KMS-11 (cell line): ENCODE results near the gene SLC28A3.

ENCODE experiments used
- H2AFZ ChIP-seq: fragments of 200-600 bp; sonication (generic); 2 replicates; pipeline ENCODE4 v1.6.1; 2016; ENCODE audit warnings: antibody characterized with exemption, mixed run types, low read depth
- H3K27ac ChIP-seq: fragments of 200-600 bp; sonication (generic); 2 replicates; pipeline ENCODE4 v1.6.1; 2016; ENCODE audit warnings: mild to moderate bottlenecking, mixed run types
- H3K27me3 ChIP-seq: fragments of 200-600 bp; sonication (generic); 2 replicates; pipeline ENCODE4 v1.6.1; 2017; ENCODE audit warnings: mild to moderate bottlenecking, low read depth, mixed run types, moderate library complexity; ENCODE audit not compliant: insufficient read depth
- H3K36me3 ChIP-seq: fragments of 200-600 bp; sonication (generic); 2 replicates; pipeline ENCODE4 v1.6.1; 2017; ENCODE audit warnings: mild to moderate bottlenecking, mixed run types; ENCODE audit not compliant: insufficient read depth
- H3K4me1 ChIP-seq: fragments of 200-600 bp; sonication (generic); 2 replicates; pipeline ENCODE4 v1.6.1; 2016; ENCODE audit warnings: mild to moderate bottlenecking, low read depth, mixed run types; ENCODE audit not compliant: poor library complexity, severe bottlenecking
- H3K4me2 ChIP-seq: fragments of 200-600 bp; sonication (generic); 2 replicates; pipeline ENCODE4 v1.7.0; 2016; ENCODE audit warnings: mild to moderate bottlenecking, mixed run types
- H3K4me3 ChIP-seq: fragments of 200-600 bp; sonication (generic); IDR thresholded peaks from 2 replicates; pipeline ENCODE4 v1.6.1; 2017; ENCODE audit warnings: low read depth, low read length, mixed read lengths; ENCODE audit not compliant: insufficient read depth
- H3K79me2 ChIP-seq: fragments of 200-600 bp; sonication (generic); 2 replicates; pipeline ENCODE4 v1.6.1; 2016; ENCODE audit warnings: low read depth, mixed run types; ENCODE audit not compliant: insufficient read depth
- H3K9ac ChIP-seq: fragments of 200-600 bp; sonication (generic); 2 replicates; pipeline ENCODE4 v1.6.1; 2016; ENCODE audit warnings: mild to moderate bottlenecking, mixed run types
- H4K20me1 ChIP-seq: fragments of 200-600 bp; sonication (generic); 2 replicates; pipeline ENCODE4 v1.6.1; 2016; ENCODE audit warnings: mild to moderate bottlenecking, mixed run types; ENCODE audit not compliant: insufficient read depth
- CTCF ChIP-seq: fragments of 200-600 bp; sonication (generic); conservative IDR thresholded peaks from 2 replicates; pipeline ENCODE4 v1.6.1; 2017; ENCODE audit warnings: low read depth, mild to moderate bottlenecking, antibody characterized with exemption, low read length, moderate library complexity, mixed read lengths

The SLC28A3 gene

GRCh38 chr9:84251921-84252320 lies 88.6 kb downstream of the SLC28A3 start:
- H3K36me3 ChIP-seq, result no peaks in the 10 kb centered on the region
- no peak overlapping the region for H3K9ac ChIP-seq
- TF ChIP-seq CTCF, result no peak
- no peak overlapping the region for H3K27ac ChIP-seq
- H4K20me1 ChIP-seq, result no peaks in the 10 kb centered on the region
- no peaks in the 10 kb centered on the region for H3K79me2 ChIP-seq
- no peaks in the 10 kb centered on the region for H3K27me3 ChIP-seq
- H2AFZ ChIP-seq, result no peak overlapping the region
- H3K4me1 ChIP-seq, result no peaks in the 10 kb centered on the region
- H3K4me2 ChIP-seq, result no peak overlapping the region
- no peak overlapping the region for H3K4me3 ChIP-seq

GRCh38 chr9:84241817-84242373 lies 98.7 kb downstream of the SLC28A3 start:
- Histone ChIP-seq H3K4me1 (no peaks in the 10 kb centered on the region), H3K9ac (no peak overlapping the region), H2AFZ (no peak overlapping the region), H3K79me2 (no peaks in the 10 kb centered on the region), H3K4me2 (no peak overlapping the region), H4K20me1 (no peaks in the 10 kb centered on the region), H3K27me3 (no peaks in the 10 kb centered on the region), H3K4me3 (no peak overlapping the region), H3K27ac (no peak overlapping the region), H3K36me3 (no peaks in the 10 kb centered on the region)
- no peak for TF ChIP-seq CTCF

- Histone ChIP-seq H3K79me2 (no peaks in the 10 kb centered on the region), H3K36me3 (no peaks in the 10 kb centered on the region), H3K9ac (no peak overlapping the region), H3K27ac (no peak overlapping the region), H3K4me2 (no peak overlapping the region), H3K4me1 (no peaks in the 10 kb centered on the region), H3K27me3 (no peaks in the 10 kb centered on the region), H2AFZ (no peak overlapping the region), H4K20me1 (no peaks in the 10 kb centered on the region), H3K4me3 (no peak overlapping the region)
- TF ChIP-seq CTCF, result no peak
Observed at GRCh38 chr9:84239343-84239742, 101.2 kb downstream of the SLC28A3 start.

GRCh38 chr9:84238652-84239051 lies 101.9 kb downstream of the SLC28A3 start:
- H3K4me2 ChIP-seq, result no peak overlapping the region
- H2AFZ ChIP-seq, result no peak overlapping the region
- H3K79me2 ChIP-seq, result no peaks in the 10 kb centered on the region
- H3K36me3 ChIP-seq, result no peaks in the 10 kb centered on the region
- H3K27ac ChIP-seq, result no peak overlapping the region
- no peak overlapping the region for H3K9ac ChIP-seq
- H3K4me1 ChIP-seq, result no peaks in the 10 kb centered on the region
- H4K20me1 ChIP-seq, result no peaks in the 10 kb centered on the region
- H3K27me3 ChIP-seq, result no peaks in the 10 kb centered on the region
- H3K4me3 ChIP-seq, result no peak overlapping the region
- peak; percentile 57 for TF ChIP-seq CTCF
